Measurements from ENCODE around the gene ARFGEF2.

Gene ARFGEF2

GRCh38 chr20:48941467-48941866 is 20.0 kb downstream of the ARFGEF2 start:
- in situ Hi-C loops (cut with MboI; ENCODE audit: low pct_unique_long_range_greater_than_20kb, low sequenced_read_pairs, unreplicated experiment) = no loop called here
- no peak for DNase-seq (ENCODE audit: low spot score)
- TF ChIP-seq CTCF (IDR thresholded peaks at IDR 0.05; ENCODE audit: extremely low read depth, insufficient read depth, missing control alignments) = no peak

- TF ChIP-seq CTCF (IDR thresholded peaks at IDR 0.05; ENCODE audit: extremely low read depth, insufficient read depth, missing control alignments) = no peak
- in situ Hi-C loops (cut with MboI; ENCODE audit: low pct_unique_long_range_greater_than_20kb, low sequenced_read_pairs, unreplicated experiment) = no loop called here
- no peak for DNase-seq (ENCODE audit: low spot score)
Observed at GRCh38 chr20:48942730-48943129, 21.2 kb downstream of the ARFGEF2 start.

- TF ChIP-seq CTCF (IDR thresholded peaks at IDR 0.05; ENCODE audit: extremely low read depth, insufficient read depth, missing control alignments) = no peak
- no peak for DNase-seq (ENCODE audit: low spot score)
Observed at GRCh38 chr20:48944663-48945297, 23.3 kb downstream of the ARFGEF2 start.

GRCh38 chr20:48945840-48946514 is 24.5 kb downstream of the ARFGEF2 start:
- in situ Hi-C loops (cut with MboI; ENCODE audit: low pct_unique_long_range_greater_than_20kb, low sequenced_read_pairs, unreplicated experiment) = no loop called here
- TF ChIP-seq CTCF (IDR thresholded peaks at IDR 0.05; ENCODE audit: extremely low read depth, insufficient read depth, missing control alignments) = no peak
- no peak for DNase-seq (ENCODE audit: low spot score)

More at GRCh38 chr20:48944663-48945297, 23.3 kb downstream of the ARFGEF2 start:
- in situ Hi-C loops (cut with MboI; ENCODE audit: low pct_unique_long_range_greater_than_20kb, low sequenced_read_pairs, unreplicated experiment) = no loop called here

GRCh38 chr20:48948612-48949011 is 27.1 kb downstream of the ARFGEF2 start:
- in situ Hi-C loops (cut with MboI; ENCODE audit: low pct_unique_long_range_greater_than_20kb, low sequenced_read_pairs, unreplicated experiment) = no loop called here
- no peak for DNase-seq (ENCODE audit: low spot score)
- no peak for TF ChIP-seq CTCF (IDR thresholded peaks at IDR 0.05; ENCODE audit: extremely low read depth, insufficient read depth, missing control alignments)

- no peak for DNase-seq (ENCODE audit: low spot score)
- no peak for TF ChIP-seq CTCF (IDR thresholded peaks at IDR 0.05; ENCODE audit: extremely low read depth, insufficient read depth, missing control alignments)
- in situ Hi-C loops (cut with MboI; ENCODE audit: low pct_unique_long_range_greater_than_20kb, low sequenced_read_pairs, unreplicated experiment) = no loop called here
Observed at GRCh38 chr20:48949304-48950170, 28.0 kb downstream of the ARFGEF2 start.
